Measurements from ENCODE around the gene HOXA5.

DNA sequence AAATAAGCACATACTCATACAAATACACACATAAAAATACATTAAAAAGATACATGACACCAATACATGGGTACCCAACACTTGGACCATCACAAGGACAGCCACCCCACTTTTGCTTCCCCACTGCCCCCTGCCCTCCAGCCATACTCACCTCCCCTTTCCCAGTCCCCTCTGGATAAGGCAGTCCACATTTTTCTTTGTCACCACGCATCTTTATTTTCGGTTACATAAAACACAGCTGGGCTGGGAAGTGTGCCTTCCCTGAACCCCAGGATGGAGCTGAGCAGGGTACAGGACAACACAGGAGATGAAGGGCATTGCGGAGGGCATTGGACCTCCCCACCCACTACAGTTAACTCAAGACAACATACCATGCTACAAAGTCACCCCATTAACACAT lies 10.0 kb upstream of the HOXA5 start:
- TF ChIP-seq CTCF (IDR thresholded peaks at IDR 0.05) (no peak), POLR2A (IDR thresholded peaks at IDR 0.05) (no peak)
